SK-N-SH treated with all-trans-retinoic acid at 6 μM for 48 hours (cell line): Measurements from ENCODE around the gene AGAP1.

Source experiments
- ATAC-seq: fragments of 200-7000 bp; cut with Tn5 transposase; 3 replicates; pipeline ENCODE4 v1.9.1; 2020; ENCODE audit warnings: mild to moderate bottlenecking, moderate library complexity
- ARNTL ChIP-seq: fragments of 450-650 bp; formaldehyde crosslinking; IDR thresholded peaks from 2 replicates; pipeline ENCODE4 v1.5.0; 2020; ENCODE audit warnings: low read depth, mild to moderate bottlenecking, moderate library complexity, borderline replicate concordance
- BACH2 ChIP-seq: fragments of 250-450 bp; sonication (Bioruptor Pico); IDR thresholded peaks from 2 replicates; pipeline ENCODE4 v1.9.0; 2021; ENCODE audit warnings: mild to moderate bottlenecking, borderline replicate concordance
- CREB5 ChIP-seq: fragments of 250-450 bp; sonication (Bioruptor Pico); IDR thresholded peaks from 2 replicates; pipeline ENCODE4 v1.5.1; 2020; ENCODE audit warnings: low read depth, mild to moderate bottlenecking, moderate library complexity
- CSDC2 ChIP-seq: fragments of 250-450 bp; sonication (Bioruptor Pico); IDR thresholded peaks from 2 replicates; pipeline ENCODE4 v1.5.0; 2020; ENCODE audit warnings: mild to moderate bottlenecking, moderate library complexity
- CSRNP3 ChIP-seq: fragments of 250-450 bp; sonication (Bioruptor Pico); IDR thresholded peaks from 2 replicates; pipeline ENCODE4 v1.5.1; 2021; ENCODE audit warnings: mild to moderate bottlenecking, moderate library complexity
- ESRRG ChIP-seq: fragments of 250-450 bp; sonication (Bioruptor Pico); IDR thresholded peaks from 2 replicates; pipeline ENCODE4 v1.6.1; 2021; ENCODE audit warnings: mild to moderate bottlenecking
- GLIS3 ChIP-seq: fragments of 250-450 bp; sonication (Bioruptor Pico); IDR thresholded peaks from 2 replicates; pipeline ENCODE4 v1.5.0; 2020; ENCODE audit warnings: mild to moderate bottlenecking, moderate library complexity
- ISL1 ChIP-seq: fragments of 250-450 bp; sonication (Bioruptor Pico); IDR thresholded peaks from 2 replicates; pipeline ENCODE4 v2.1.2; 2022; ENCODE audit warnings: mild to moderate bottlenecking, moderate library complexity
- PATZ1 ChIP-seq: fragments of 250-450 bp; sonication (Bioruptor Pico); IDR thresholded peaks from 2 replicates; pipeline ENCODE4 v1.8.0; 2020; ENCODE audit warnings: mild to moderate bottlenecking, moderate library complexity, borderline replicate concordance
- POU6F1 ChIP-seq: fragments of 250-450 bp; sonication (Bioruptor Pico); IDR thresholded peaks from 2 replicates; pipeline ENCODE4 v1.8.0; 2021; ENCODE audit warnings: low read depth, mild to moderate bottlenecking, moderate library complexity, borderline replicate concordance
- PPARA ChIP-seq: fragments of 250-450 bp; sonication (Bioruptor Pico); IDR thresholded peaks from 2 replicates; pipeline ENCODE4 v1.5.0; 2020; ENCODE audit warnings: mild to moderate bottlenecking, borderline replicate concordance
- RARB ChIP-seq: fragments of 250-450 bp; sonication (Bioruptor Pico); IDR thresholded peaks from 2 replicates; pipeline ENCODE4 v1.8.0; 2021; ENCODE audit warnings: mild to moderate bottlenecking, moderate library complexity
- TCF4 ChIP-seq: fragments of 250-450 bp; sonication (Bioruptor Pico); IDR thresholded peaks from 2 replicates; pipeline ENCODE4 v1.8.0; 2021; ENCODE audit warnings: mild to moderate bottlenecking, moderate library complexity, borderline replicate concordance
- TOX ChIP-seq: fragments of 250-450 bp; sonication (Bioruptor Pico); IDR thresholded peaks from 2 replicates; pipeline ENCODE4 v1.8.0; 2021; ENCODE audit warnings: mild to moderate bottlenecking, moderate library complexity, borderline replicate concordance
- ZC3H10 ChIP-seq: fragments of 250-450 bp; sonication (Bioruptor Pico); IDR thresholded peaks from 2 replicates; pipeline ENCODE4 v1.5.1; 2021; ENCODE audit warnings: mild to moderate bottlenecking, moderate library complexity
- ZFP3 ChIP-seq: fragments of 250-450 bp; sonication (Bioruptor Pico); IDR thresholded peaks from 2 replicates; pipeline ENCODE4 v1.5.0; 2020; ENCODE audit warnings: mild to moderate bottlenecking, moderate library complexity
- ZFP30 ChIP-seq: fragments of 450-650 bp; formaldehyde crosslinking; IDR thresholded peaks from 2 replicates; pipeline ENCODE4 v1.5.0; 2022; ENCODE audit warnings: mild to moderate bottlenecking, moderate library complexity
- ZNF565 ChIP-seq: fragments of 450-650 bp; formaldehyde crosslinking; conservative IDR thresholded peaks from 2 replicates; pipeline ENCODE4 v1.5.0; 2020; ENCODE audit warnings: low read depth, mild to moderate bottlenecking, moderate library complexity
- ZNF70 ChIP-seq: fragments of 450-650 bp; formaldehyde crosslinking; IDR thresholded peaks from 2 replicates; pipeline ENCODE4 v1.5.0; 2020; ENCODE audit warnings: mild to moderate bottlenecking, moderate library complexity
- ZNF8 ChIP-seq: fragments of 450-650 bp; formaldehyde crosslinking; IDR thresholded peaks from 2 replicates; pipeline ENCODE4 v1.5.0; 2020; ENCODE audit warnings: mild to moderate bottlenecking, moderate library complexity

AGAP1 gene

GRCh38 chr2:235541016-235541415 is 47.2 kb downstream of the AGAP1 start:
- TF ChIP-seq PATZ1 (no peak), TOX (CRISPR knock-in tag) (no peak), CREB5 (CRISPR knock-in tag) (no peak), TCF4 (no peak), ZFP30 (CRISPR knock-in tag) (no peak), CSDC2 (CRISPR knock-in tag) (no peak), ZFP3 (CRISPR knock-in tag) (no peak), POU6F1 (CRISPR knock-in tag) (no peak)

GRCh38 chr2:235541838-235542549 is 48.2 kb downstream of the AGAP1 start:
- ATAC-seq: no peak
- TF ChIP-seq ISL1 (CRISPR knock-in tag) (no peak), ZNF565 (CRISPR knock-in tag) (no peak), ZNF8 (CRISPR knock-in tag) (no peak), TOX (CRISPR knock-in tag) (no peak), ZFP30 (CRISPR knock-in tag) (no peak), ARNTL (CRISPR knock-in tag) (no peak), CSRNP3 (CRISPR knock-in tag) (no peak), BACH2 (CRISPR knock-in tag) (no peak), ESRRG (no peak), CSDC2 (CRISPR knock-in tag) (no peak), ZNF70 (CRISPR knock-in tag) (no peak), RARB (no peak)

More at GRCh38 chr2:235541016-235541415, 47.2 kb downstream of the AGAP1 start:
- ATAC-seq: no peak

- no peak for ATAC-seq
- TF ChIP-seq ZNF70 (CRISPR knock-in tag) (no peak), TOX (CRISPR knock-in tag) (no peak), CSRNP3 (CRISPR knock-in tag) (no peak), PPARA (CRISPR knock-in tag) (no peak), BACH2 (CRISPR knock-in tag) (no peak), ZC3H10 (CRISPR knock-in tag) (no peak), GLIS3 (no peak), ZFP30 (CRISPR knock-in tag) (no peak), ZFP3 (CRISPR knock-in tag) (no peak)
Measured at GRCh38 chr2:235542733-235543127, 48.9 kb downstream of the AGAP1 start.
